ENCODE data around the gene CDIPT. TPM values are rescaled to one million over a fixed set of nuclear protein-coding genes. Genes with fewer than 3 reads are reported as not detected.
A peak's percentile ranks its signal among the peaks of the same experiment; 100 is the strongest.
"Not testable (repeated sequence)": the region's sequence is repeated elsewhere in the genome, so short reads cannot be mapped to it uniquely, and the experiment has no call there.

CDIPT gene
- total and polyA plus RNA-seq, 11 donors = 57.5 to 143 (median 76.3) TPM

- no peak overlapping the region for H3K4me3 ChIP-seq
These were observed 28.8 kb upstream of the CDIPT start for GRCh38 chr16:29891525-29892457.

DNA sequence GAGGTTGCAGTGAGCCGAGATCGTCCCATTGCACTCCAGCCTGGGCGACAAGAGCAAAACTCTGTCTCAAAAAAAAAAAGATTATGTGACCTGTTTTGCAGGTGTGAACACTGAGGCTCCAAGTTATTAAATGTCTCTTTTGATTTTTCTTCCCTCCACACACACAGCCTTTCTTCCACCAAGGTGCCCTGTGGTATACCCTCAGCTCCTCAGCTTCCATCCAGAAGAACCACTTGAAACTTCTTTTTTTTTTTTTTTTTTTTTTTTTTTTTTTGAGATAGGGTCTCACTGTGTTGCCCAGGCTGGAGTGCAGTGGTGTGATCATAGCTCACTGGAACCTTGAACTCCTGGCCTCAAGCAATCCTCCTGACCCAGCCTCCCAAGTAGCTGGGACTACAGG, 26.3 kb upstream of the CDIPT start:
- intact Hi-C loops (cut with DNase I) = loop anchor here in 1 of 10 donors (10.0 kb wide), 1 partner anchor 55 kb away; no protein-coding TSS in a partner anchor

More at GRCh38 chr16:29891525-29892457, 28.8 kb upstream of the CDIPT start:
- peaks cover 0 to 3% (median under 1%) of the 10 kb centered on the region in 9 donors for H3K27me3 ChIP-seq
- DNase-seq (no peak), ATAC-seq (peak in 1 of 4 donors; percentile 39)
- no peaks in the 10 kb centered on the region for H3K36me3 ChIP-seq
- TF ChIP-seq, protein P1, sequence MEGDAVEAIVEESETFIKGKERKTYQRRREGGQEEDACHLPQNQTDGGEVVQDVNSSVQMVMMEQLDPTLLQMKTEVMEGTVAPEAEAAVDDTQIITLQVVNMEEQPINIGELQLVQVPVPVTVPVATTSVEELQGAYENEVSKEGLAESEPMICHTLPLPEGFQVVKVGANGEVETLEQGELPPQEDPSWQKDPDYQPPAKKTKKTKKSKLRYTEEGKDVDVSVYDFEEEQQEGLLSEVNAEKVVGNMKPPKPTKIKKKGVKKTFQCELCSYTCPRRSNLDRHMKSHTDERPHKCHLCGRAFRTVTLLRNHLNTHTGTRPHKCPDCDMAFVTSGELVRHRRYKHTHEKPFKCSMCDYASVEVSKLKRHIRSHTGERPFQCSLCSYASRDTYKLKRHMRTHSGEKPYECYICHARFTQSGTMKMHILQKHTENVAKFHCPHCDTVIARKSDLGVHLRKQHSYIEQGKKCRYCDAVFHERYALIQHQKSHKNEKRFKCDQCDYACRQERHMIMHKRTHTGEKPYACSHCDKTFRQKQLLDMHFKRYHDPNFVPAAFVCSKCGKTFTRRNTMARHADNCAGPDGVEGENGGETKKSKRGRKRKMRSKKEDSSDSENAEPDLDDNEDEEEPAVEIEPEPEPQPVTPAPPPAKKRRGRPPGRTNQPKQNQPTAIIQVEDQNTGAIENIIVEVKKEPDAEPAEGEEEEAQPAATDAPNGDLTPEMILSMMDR (IDR thresholded peaks at IDR 0.05) = no peak
- no peak for TF ChIP-seq POLR2A (IDR thresholded peaks at IDR 0.05)
- H3K27ac ChIP-seq = no peak overlapping the region
- no peaks in the 10 kb centered on the region for H3K9me3 ChIP-seq
- 71 to 76% (median 73%) methylated on average over 10 of the region's 10 CpGs for WGBS, 4 donors
- no peaks in the 10 kb centered on the region for H3K4me1 ChIP-seq
- intact Hi-C loops (cut with DNase I) = loop anchor here in 1 of 10 donors (5.0 kb wide), 1 partner anchor 51 kb away; no protein-coding TSS in a partner anchor

DNA sequence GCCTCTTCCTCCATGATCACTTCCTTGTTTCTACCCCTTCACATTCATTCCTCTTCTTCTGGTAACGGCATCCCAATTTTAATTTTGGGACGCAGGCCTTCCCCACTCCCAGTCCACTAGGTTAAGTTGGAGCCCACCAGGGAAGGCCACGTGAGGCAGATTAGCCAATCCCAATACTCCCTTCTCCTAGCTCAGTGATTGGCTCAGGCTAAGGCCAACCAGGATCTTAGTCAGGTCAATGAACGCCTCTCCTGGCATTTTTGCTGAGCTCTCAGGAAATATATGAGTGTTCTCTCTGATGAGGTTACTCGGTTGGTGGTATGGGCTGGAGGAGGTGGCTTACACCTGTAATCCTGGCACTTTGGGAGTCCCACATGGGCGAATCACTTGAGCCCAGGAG, 21.0 kb upstream of the CDIPT start:
- DNase-seq = no peak
- no peaks in the 10 kb centered on the region for H3K4me1 ChIP-seq
- H3K27ac ChIP-seq = no peak overlapping the region
- ATAC-seq = no peak
- intact Hi-C loops (cut with DNase I) = loop anchor here in 1 of 10 donors (10.0 kb wide), 1 partner anchor 61 kb away; no protein-coding TSS in a partner anchor
- TF ChIP-seq POLR2A (IDR thresholded peaks at IDR 0.05) = no peak
- TF ChIP-seq, protein P1 (IDR thresholded peaks at IDR 0.05) = no peak
- no peaks in the 10 kb centered on the region for H3K9me3 ChIP-seq
- no peak overlapping the region for H3K4me3 ChIP-seq
- H3K36me3 ChIP-seq = no peaks in the 10 kb centered on the region
- peaks cover 0 to 13% (median 2%) of the 10 kb centered on the region in 9 donors for H3K27me3 ChIP-seq
- WGBS, 4 donors = 52 to 85% (median 76%) methylated on average over 6 of the region's 6 CpGs

More for the DNA sequence above, 26.3 kb upstream of the CDIPT start:
- not testable (repeated sequence) for H3K4me1 ChIP-seq, H3K4me3 ChIP-seq, H3K27ac ChIP-seq, H3K36me3 ChIP-seq, ATAC-seq, DNase-seq, H3K9me3 ChIP-seq, H3K27me3 ChIP-seq
- WGBS, 4 donors = 81 to 95% (median 94%) methylated on average over 3 of the region's 3 CpGs

DNA sequence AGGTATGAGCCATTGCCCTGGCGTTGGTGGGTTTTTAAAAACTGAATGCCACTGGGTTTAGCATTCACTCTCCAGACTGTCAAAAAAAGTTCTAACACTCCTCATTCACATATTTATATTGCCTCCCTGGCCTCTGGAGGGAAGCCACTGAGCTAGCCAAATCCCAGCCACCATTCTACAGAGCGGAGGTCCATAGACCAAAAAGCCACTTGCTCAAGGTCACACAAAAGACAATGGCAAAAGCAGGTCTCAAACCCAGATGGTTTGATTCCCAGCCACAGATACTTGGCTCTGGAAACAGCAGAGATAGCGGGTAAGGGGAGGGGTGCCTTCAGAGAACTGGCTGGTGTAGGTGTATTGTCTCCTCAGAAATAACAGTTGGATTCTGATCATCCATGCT, 18.0 kb upstream of the CDIPT start:
- no peak overlapping the region for H3K27ac ChIP-seq
- ATAC-seq (no peak), DNase-seq (no peak)
- H3K4me3 ChIP-seq = no peak overlapping the region
- H3K27me3 ChIP-seq = peaks cover 16 to 43% (median 30%) of the 10 kb centered on the region in 9 donors
- WGBS, 4 donors = 76 to 89% (median 88%) methylated on average over 3 of the region's 3 CpGs
- peaks cover 0 to 12% (median 0%) of the 10 kb centered on the region in 12 donors for H3K4me1 ChIP-seq
- no peaks in the 10 kb centered on the region for H3K9me3 ChIP-seq
- no peaks in the 10 kb centered on the region for H3K36me3 ChIP-seq
- intact Hi-C loops (cut with DNase I) = loop anchor here in 1 of 10 donors (10.0 kb wide), 1 partner anchor 64 kb away; no protein-coding TSS in a partner anchor
- TF ChIP-seq POLR2A (IDR thresholded peaks at IDR 0.05) = no peak
- TF ChIP-seq, protein P1 (IDR thresholded peaks at IDR 0.05) = no peak

All from heart left ventricle (tissue), 16 donors.